ENCODE data around the gene TUBGCP3. TPM values are rescaled to one million over a fixed set of nuclear protein-coding genes. Genes with fewer than 3 reads are reported as not detected.
A peak's percentile ranks its signal among the peaks of the same experiment; 100 is the strongest.

TUBGCP3 gene
- total and polyA plus RNA-seq, 2 experiments from 2014 or later: 12.8 to 40.2 TPM

GRCh38 chr13:112635323-112635722 is 47.4 kb upstream of the TUBGCP3 start:
- H2AFZ ChIP-seq: peak overlapping the region; percentile 28; the same call in 1 of the 2 replicates

More at GRCh38 chr13:112635323-112635722, 47.4 kb upstream of the TUBGCP3 start:
- Mint-ChIP-seq H3K9me3 (no peaks in the 10 kb centered on the region), H3K4me1 (peaks cover 21% of the 10 kb centered on the region), H3K27me3 (ENCODE audit: insufficient read depth, low read depth, poor library complexity) (peaks cover 12% of the 10 kb centered on the region), H3K36me3 (ENCODE audit: low read depth) (no peaks in the 10 kb centered on the region), H3K27ac (no peak overlapping the region), H3K4me3 (no peak overlapping the region)
- Histone ChIP-seq H3K9me2 (ENCODE audit: insufficient read depth) (no peaks in the 10 kb centered on the region), H3F3A (replicated peaks; ENCODE audit: low read depth) (no peaks in the 10 kb centered on the region), H3K4me1 (ENCODE audit: insufficient read depth) (peaks cover 5% of the 10 kb centered on the region; the same call in 1 of the 2 replicates), H3K4me2 (no peak overlapping the region), H4K20me1 (replicated peaks; ENCODE audit: insufficient read depth) (no peaks in the 10 kb centered on the region), H3K4me3 (no peak overlapping the region), H3K36me3 (ENCODE audit: insufficient read depth) (no peaks in the 10 kb centered on the region), H3K79me2 (replicated peaks; ENCODE audit: insufficient read depth) (no peaks in the 10 kb centered on the region), H3K27ac (ENCODE audit: low read depth) (no peak overlapping the region), H3K27me3 (ENCODE audit: insufficient read depth) (no peaks in the 10 kb centered on the region)
- no peak for ATAC-seq
- no peak for DNase-seq (ENCODE audit: low spot score)
- TF ChIP-seq EZH2 (IDR thresholded peaks at IDR 0.05; ENCODE audit: low read depth, unreplicated experiment) (no peak), ZNF331 (CRISPR knock-in tag; IDR thresholded peaks at IDR 0.05; ENCODE audit: low read depth) (no peak), CREB1 (CRISPR knock-in tag; IDR thresholded peaks at IDR 0.05; ENCODE audit: low read depth) (no peak), STAT1 (IDR thresholded peaks at IDR 0.05; ENCODE audit: unreplicated experiment) (no peak), JUNB (IDR thresholded peaks at IDR 0.05; ENCODE audit: unreplicated experiment) (no peak), NANOG (IDR thresholded peaks at IDR 0.05; ENCODE audit: borderline replicate concordance) (no peak), ZNF462 (CRISPR knock-in tag; IDR thresholded peaks at IDR 0.05) (no peak), ZNF114 (CRISPR knock-in tag; IDR thresholded peaks at IDR 0.05) (no peak), EZH2phosphoT487 (IDR thresholded peaks at IDR 0.05; ENCODE audit: unreplicated experiment) (no peak), POLR2AphosphoS5 (IDR thresholded peaks at IDR 0.05; ENCODE audit: low read depth) (no peak), CTCF (conservative IDR thresholded peaks at IDR 0.05; ENCODE audit: low read depth in 2 of 2) (no peak)
- TF ChIP-seq, protein P1, sequence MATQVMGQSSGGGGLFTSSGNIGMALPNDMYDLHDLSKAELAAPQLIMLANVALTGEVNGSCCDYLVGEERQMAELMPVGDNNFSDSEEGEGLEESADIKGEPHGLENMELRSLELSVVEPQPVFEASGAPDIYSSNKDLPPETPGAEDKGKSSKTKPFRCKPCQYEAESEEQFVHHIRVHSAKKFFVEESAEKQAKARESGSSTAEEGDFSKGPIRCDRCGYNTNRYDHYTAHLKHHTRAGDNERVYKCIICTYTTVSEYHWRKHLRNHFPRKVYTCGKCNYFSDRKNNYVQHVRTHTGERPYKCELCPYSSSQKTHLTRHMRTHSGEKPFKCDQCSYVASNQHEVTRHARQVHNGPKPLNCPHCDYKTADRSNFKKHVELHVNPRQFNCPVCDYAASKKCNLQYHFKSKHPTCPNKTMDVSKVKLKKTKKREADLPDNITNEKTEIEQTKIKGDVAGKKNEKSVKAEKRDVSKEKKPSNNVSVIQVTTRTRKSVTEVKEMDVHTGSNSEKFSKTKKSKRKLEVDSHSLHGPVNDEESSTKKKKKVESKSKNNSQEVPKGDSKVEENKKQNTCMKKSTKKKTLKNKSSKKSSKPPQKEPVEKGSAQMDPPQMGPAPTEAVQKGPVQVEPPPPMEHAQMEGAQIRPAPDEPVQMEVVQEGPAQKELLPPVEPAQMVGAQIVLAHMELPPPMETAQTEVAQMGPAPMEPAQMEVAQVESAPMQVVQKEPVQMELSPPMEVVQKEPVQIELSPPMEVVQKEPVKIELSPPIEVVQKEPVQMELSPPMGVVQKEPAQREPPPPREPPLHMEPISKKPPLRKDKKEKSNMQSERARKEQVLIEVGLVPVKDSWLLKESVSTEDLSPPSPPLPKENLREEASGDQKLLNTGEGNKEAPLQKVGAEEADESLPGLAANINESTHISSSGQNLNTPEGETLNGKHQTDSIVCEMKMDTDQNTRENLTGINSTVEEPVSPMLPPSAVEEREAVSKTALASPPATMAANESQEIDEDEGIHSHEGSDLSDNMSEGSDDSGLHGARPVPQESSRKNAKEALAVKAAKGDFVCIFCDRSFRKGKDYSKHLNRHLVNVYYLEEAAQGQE (IDR thresholded peaks at IDR 0.05; ENCODE audit: unreplicated experiment): no peak
- TF ChIP-seq, protein P2, sequence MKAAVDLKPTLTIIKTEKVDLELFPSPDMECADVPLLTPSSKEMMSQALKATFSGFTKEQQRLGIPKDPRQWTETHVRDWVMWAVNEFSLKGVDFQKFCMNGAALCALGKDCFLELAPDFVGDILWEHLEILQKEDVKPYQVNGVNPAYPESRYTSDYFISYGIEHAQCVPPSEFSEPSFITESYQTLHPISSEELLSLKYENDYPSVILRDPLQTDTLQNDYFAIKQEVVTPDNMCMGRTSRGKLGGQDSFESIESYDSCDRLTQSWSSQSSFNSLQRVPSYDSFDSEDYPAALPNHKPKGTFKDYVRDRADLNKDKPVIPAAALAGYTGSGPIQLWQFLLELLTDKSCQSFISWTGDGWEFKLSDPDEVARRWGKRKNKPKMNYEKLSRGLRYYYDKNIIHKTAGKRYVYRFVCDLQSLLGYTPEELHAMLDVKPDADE (IDR thresholded peaks at IDR 0.05): no peak
